ENCODE results near the gene CLMP.

DNA sequence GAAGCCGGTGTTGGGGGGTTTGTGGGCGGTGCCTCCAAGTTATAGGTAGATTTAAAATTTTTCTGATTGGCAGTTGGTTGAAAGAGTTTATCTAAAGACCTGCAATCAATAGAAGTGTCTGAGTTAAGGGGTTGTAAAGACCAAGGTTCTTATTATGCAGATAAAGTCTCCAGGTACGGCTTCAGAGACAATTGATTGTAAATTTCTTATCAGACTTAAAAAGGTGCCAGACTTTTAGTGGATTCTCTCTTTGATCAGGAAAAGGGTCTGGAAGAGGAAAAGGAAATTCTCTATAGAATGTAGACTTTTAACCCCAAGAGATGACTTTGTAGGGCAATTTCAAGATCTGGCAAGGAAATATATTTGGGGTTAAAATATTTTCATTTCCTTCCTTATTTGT is 25.2 kb downstream of the CLMP start:
- TF ChIP-seq POLR2AphosphoS5 (IDR thresholded peaks at IDR 0.05; ENCODE audit: low read depth, low read length) (no peak), TAF1 (IDR thresholded peaks at IDR 0.05; ENCODE audit: borderline replicate concordance, insufficient read depth, low read length) (no peak)
- TF ChIP-seq, protein P1, sequence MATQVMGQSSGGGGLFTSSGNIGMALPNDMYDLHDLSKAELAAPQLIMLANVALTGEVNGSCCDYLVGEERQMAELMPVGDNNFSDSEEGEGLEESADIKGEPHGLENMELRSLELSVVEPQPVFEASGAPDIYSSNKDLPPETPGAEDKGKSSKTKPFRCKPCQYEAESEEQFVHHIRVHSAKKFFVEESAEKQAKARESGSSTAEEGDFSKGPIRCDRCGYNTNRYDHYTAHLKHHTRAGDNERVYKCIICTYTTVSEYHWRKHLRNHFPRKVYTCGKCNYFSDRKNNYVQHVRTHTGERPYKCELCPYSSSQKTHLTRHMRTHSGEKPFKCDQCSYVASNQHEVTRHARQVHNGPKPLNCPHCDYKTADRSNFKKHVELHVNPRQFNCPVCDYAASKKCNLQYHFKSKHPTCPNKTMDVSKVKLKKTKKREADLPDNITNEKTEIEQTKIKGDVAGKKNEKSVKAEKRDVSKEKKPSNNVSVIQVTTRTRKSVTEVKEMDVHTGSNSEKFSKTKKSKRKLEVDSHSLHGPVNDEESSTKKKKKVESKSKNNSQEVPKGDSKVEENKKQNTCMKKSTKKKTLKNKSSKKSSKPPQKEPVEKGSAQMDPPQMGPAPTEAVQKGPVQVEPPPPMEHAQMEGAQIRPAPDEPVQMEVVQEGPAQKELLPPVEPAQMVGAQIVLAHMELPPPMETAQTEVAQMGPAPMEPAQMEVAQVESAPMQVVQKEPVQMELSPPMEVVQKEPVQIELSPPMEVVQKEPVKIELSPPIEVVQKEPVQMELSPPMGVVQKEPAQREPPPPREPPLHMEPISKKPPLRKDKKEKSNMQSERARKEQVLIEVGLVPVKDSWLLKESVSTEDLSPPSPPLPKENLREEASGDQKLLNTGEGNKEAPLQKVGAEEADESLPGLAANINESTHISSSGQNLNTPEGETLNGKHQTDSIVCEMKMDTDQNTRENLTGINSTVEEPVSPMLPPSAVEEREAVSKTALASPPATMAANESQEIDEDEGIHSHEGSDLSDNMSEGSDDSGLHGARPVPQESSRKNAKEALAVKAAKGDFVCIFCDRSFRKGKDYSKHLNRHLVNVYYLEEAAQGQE (IDR thresholded peaks at IDR 0.05; ENCODE audit: insufficient read depth in 1 of 2, low read depth in 2 of 2, low read length in 2 of 2), result no peak

All from PFSK-1 (cell line).